HepG2 (cell line): ENCODE data around the gene ERFL. TPM values are rescaled to one million over a fixed set of nuclear protein-coding genes. Genes with fewer than 3 reads are reported as not detected.
A peak's percentile ranks its signal among the peaks of the same experiment; 100 is the strongest.

Source experiments
- ATAC-seq: fragments of 200-7000 bp; cut with Tn5 transposase; 3 replicates; pipeline ENCODE4 v1.9.1; 2020; ENCODE audit warnings: mild to moderate bottlenecking, moderate library complexity
- BruUV-seq: library from RNA; stranded (reverse); fragments of 400-500 nt; replicated peaks from 2 replicates; lab custom pipeline; 2021; lab: Mats Ljungman, UMichigan
- CTCF ChIA-PET: fragments of 300-600 bp; formaldehyde crosslinking; extraction: SDS; loops from one replicate; lab custom pipeline; 2021; ENCODE audit warnings: low total read pairs, inconsistent platforms, low intra/inter-chr PET ratio; lab: Yijun Ruan, JAX
- POLR2A ChIA-PET: fragments of 350-600 bp; sonication (Branson Sonifier 250); formaldehyde crosslinking; loops from one replicate; lab custom pipeline; 2020; ENCODE audit warnings: antibody characterized with exemption, inconsistent platforms; lab: Yijun Ruan, JAX
- DNase-seq: peaks from one replicate; pipeline ENCODE4 v3.0.0-alpha.2; 2015; ENCODE audit warnings: low spot score
- FAIRE-seq: peaks from 3 replicates; lab custom pipeline; 2011; peaks lifted over from hg19 to GRCh38; lab: Jason Lieb, UNC
- H2AFZ ChIP-seq: one replicate; pipeline ENCODE4 v1.6.1; 2011; ENCODE audit warnings: low read length, inconsistent platforms
- H3K27ac ChIP-seq: fragments of 300-600 bp; 3 replicates; pipeline ENCODE4 v1.8.0; 2011; ENCODE audit warnings: mixed run types, mild to moderate bottlenecking, mixed read lengths, low read length, inconsistent platforms; ENCODE audit not compliant: insufficient read depth; ENCODE audit errors: extremely low read length
- H3K27me3 ChIP-seq, 2 experiments: fragments of 200-600 bp in 1 of 2; 2 replicates in 1 of 2; 3 replicates in 1 of 2; pipeline versions ENCODE4 v1.6.0 to v1.8.0; 2011; ENCODE audit warnings: low read length in 2 of 2, mild to moderate bottlenecking in 2 of 2, moderate library complexity in 2 of 2, inconsistent platforms in 1 of 2; ENCODE audit not compliant: insufficient read depth in 2 of 2, control insufficient read depth in 1 of 2
- H3K36me3 ChIP-seq, 2 experiments: fragments of 200-600 bp in 1 of 2; replicated peaks in 1 of 2; 2 replicates in 1 of 2; 3 replicates in 1 of 2; pipeline versions ENCODE4 v1.5.1 to v1.8.0; 2011; ENCODE audit warnings: low read length in 2 of 2, inconsistent platforms in 1 of 2; ENCODE audit not compliant: insufficient read depth in 2 of 2, control insufficient read depth in 1 of 2
- H3K4me1 ChIP-seq: 2 replicates; pipeline ENCODE4 v1.5.1; 2012; ENCODE audit warnings: low read length, inconsistent platforms; ENCODE audit not compliant: insufficient read depth
- H3K4me2 ChIP-seq: 2 replicates; pipeline ENCODE4 v1.6.0; 2011; ENCODE audit warnings: low read depth, low read length, inconsistent platforms
- H3K4me3 ChIP-seq, 3 experiments: fragments of 200-600 bp in 1 of 3; sonication (generic), shearing (Covaris generic) in 1 of 3; replicated peaks in 1 of 3; 2 replicates each; pipeline ENCODE4 v1.5.1; 2011 to 2016; ENCODE audit warnings: low read length in 3 of 3, inconsistent platforms in 2 of 3, low read depth in 2 of 3, mild to moderate bottlenecking in 2 of 3, control low read depth in 1 of 3, mixed read lengths in 1 of 3; ENCODE audit not compliant: insufficient read depth in 1 of 3
- H3K79me2 ChIP-seq: one replicate; pipeline ENCODE4 v1.6.1; 2011; ENCODE audit warnings: low read length, inconsistent platforms; ENCODE audit not compliant: insufficient read depth
- H3K9ac ChIP-seq: 2 replicates; pipeline ENCODE4 v1.6.0; 2011; ENCODE audit warnings: mild to moderate bottlenecking, low read depth, low read length, inconsistent platforms; ENCODE audit not compliant: insufficient read depth
- H3K9me3 ChIP-seq: 2 replicates; pipeline ENCODE4 v1.5.1; 2012; ENCODE audit warnings: mild to moderate bottlenecking, low read length
- H4K20me1 ChIP-seq: 2 replicates; pipeline ENCODE4 v1.6.0; 2011; ENCODE audit warnings: inconsistent platforms, mild to moderate bottlenecking, low read length, moderate library complexity; ENCODE audit not compliant: insufficient read depth
- AGO2 ChIP-seq: fragments of 200-400 bp; formaldehyde crosslinking; optimal IDR thresholded peaks from 2 replicates; pipeline ENCODE3; 2017; ENCODE audit warnings: mild to moderate bottlenecking, low read depth, low read length, moderate library complexity
- MNT ChIP-seq: fragments of 450-650 bp; IDR thresholded peaks from 2 replicates; pipeline ENCODE4 v1.6.1; 2016
- SATB2 ChIP-seq: sonication (generic); formaldehyde crosslinking; IDR thresholded peaks from 2 replicates; pipeline ENCODE4 v1.5.0; 2020; ENCODE audit warnings: missing genetic modification reagents
- WGBS: methylation state at CpG from one replicate; pipeline ENCODE4 v1.1.6; 2017; ENCODE audit warnings: low lambda C conversion rate; 5-methylcytosine and 5-hydroxymethylcytosine counted together
- in situ Hi-C: cut with HindIII; loops from 2 replicates; pipeline ENCODE4 v1.10.0; 2017; ENCODE audit warnings: low pct_unique_long_range_greater_than_20kb; ENCODE audit not compliant: extremely low pct_ligation_motif_present
- intact Hi-C: fragments of 100-400 bp; cut with micrococcal nuclease; formaldehyde crosslinking; loops from one replicate; pipeline ENCODE4 v1.10.0; 2022; ENCODE audit not compliant: unreplicated experiment
- polyA plus RNA-seq, 8 experiments: library from polyadenylated mRNA; depleted of rRNA in 3 of 8; stranded (reverse) in 7 of 8; unstranded in 1 of 8; fragments of >200 nt; fragmentation: Illumina TruSeq in 4 of 8; extraction: Trizol in 4 of 8; gene quantifications; 2 replicates each; pipeline versions ENCODE4 v1.2.1 to v1.2.3, GENCODE V29; 2011 to 2016; ENCODE audit warnings: low read depth in 4 of 8, missing spikeins in 1 of 8, mixed read lengths in 1 of 8; ENCODE audit not compliant: insufficient read depth in 1 of 8
- total RNA-seq, 5 experiments: library from RNA; depleted of rRNA; stranded (reverse); fragments of >200 nt; fragmentation: Illumina TruSeq; extraction: Trizol; gene quantifications; 2 replicates each; pipeline ENCODE4 v1.2.3, GENCODE V29; 2016; ENCODE audit warnings: low read depth in 1 of 5

Gene ERFL
- total and polyA plus RNA-seq, 2 of the 13 experiments (the other 11 are each of a cell fraction or from before 2014, with no cell fraction given), result not detected

GRCh38 chr19:41905273-41906002, 22.8 kb downstream of the ERFL start:
- WGBS, result 98% methylated on average over 20 of the region's 24 CpGs
- H3K9me3 ChIP-seq, result no peaks in the 10 kb centered on the region
- no peak overlapping the region for H2AFZ ChIP-seq
- intact Hi-C loops, result no loop called here
- no peak for ATAC-seq
- H3K36me3 ChIP-seq, result peaks cover 23 to 46% of the 10 kb centered on the region in 2 experiments; a peak in 4 of 5 replicates
- no TSS peak for BruUV-seq
- H4K20me1 ChIP-seq, result 0 out of 2 replicates have a peak, but pooled peaks cover 3% of the 10 kb centered on the region
- H3K4me2 ChIP-seq, result no peak overlapping the region
- TF ChIP-seq MNT (peak; percentile 72), AGO2 (peak; percentile 35), SATB2 (no peak)
- in situ Hi-C loops, result no loop called here
- DNase-seq, result no peak
- ChIA-PET CTCF (interaction anchor here (0.6 kb wide), 1 partner anchor 17 kb away, joined by 3 read pairs; no protein-coding TSS in a partner anchor), POLR2A (interaction anchor here (0.9 kb wide), 1 partner anchor 17 kb away, joined by 3 read pairs; no protein-coding TSS in a partner anchor)
- no peak overlapping the region for H3K4me3 ChIP-seq
- H3K9ac ChIP-seq, result no peak overlapping the region
- H3K27me3 ChIP-seq, result no peaks in the 10 kb centered on the region
- peaks cover 24% of the 10 kb centered on the region for H3K4me1 ChIP-seq
- no peaks in the 10 kb centered on the region for H3K79me2 ChIP-seq
- no peak overlapping the region for H3K27ac ChIP-seq
- FAIRE-seq, result no peak
